Measurements from ENCODE around the gene CHRNA1.

- TF ChIP-seq, protein P1, sequence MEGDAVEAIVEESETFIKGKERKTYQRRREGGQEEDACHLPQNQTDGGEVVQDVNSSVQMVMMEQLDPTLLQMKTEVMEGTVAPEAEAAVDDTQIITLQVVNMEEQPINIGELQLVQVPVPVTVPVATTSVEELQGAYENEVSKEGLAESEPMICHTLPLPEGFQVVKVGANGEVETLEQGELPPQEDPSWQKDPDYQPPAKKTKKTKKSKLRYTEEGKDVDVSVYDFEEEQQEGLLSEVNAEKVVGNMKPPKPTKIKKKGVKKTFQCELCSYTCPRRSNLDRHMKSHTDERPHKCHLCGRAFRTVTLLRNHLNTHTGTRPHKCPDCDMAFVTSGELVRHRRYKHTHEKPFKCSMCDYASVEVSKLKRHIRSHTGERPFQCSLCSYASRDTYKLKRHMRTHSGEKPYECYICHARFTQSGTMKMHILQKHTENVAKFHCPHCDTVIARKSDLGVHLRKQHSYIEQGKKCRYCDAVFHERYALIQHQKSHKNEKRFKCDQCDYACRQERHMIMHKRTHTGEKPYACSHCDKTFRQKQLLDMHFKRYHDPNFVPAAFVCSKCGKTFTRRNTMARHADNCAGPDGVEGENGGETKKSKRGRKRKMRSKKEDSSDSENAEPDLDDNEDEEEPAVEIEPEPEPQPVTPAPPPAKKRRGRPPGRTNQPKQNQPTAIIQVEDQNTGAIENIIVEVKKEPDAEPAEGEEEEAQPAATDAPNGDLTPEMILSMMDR (IDR thresholded peaks at IDR 0.05; ENCODE audit: low read depth, low read length, poor library complexity, severe bottlenecking): no peak
- no peak for TF ChIP-seq EZH2phosphoT487 (IDR thresholded peaks at IDR 0.05; ENCODE audit: borderline replicate concordance, low read length)
Observed at GRCh38 chr2:174805803-174806202, 41.5 kb upstream of the CHRNA1 start.

Measured in DOHH2 (cell line).